Left renal pelvis (tissue), 4 donors: ENCODE data around the gene MICAL1. TPM values are rescaled to one million over a fixed set of nuclear protein-coding genes. Genes with fewer than 3 reads are reported as not detected.
A peak's percentile ranks its signal among the peaks of the same experiment; 100 is the strongest.

Experiments
- DNase-seq, 4 donors: peaks; one replicate each; pipeline ENCODE4 v3.0.0-alpha.2; 2013; ENCODE audit warnings: low read depth in 4 of 4, low spot score in 3 of 4
- polyA plus RNA-seq, 4 donors: library from polyadenylated mRNA; unstranded; fragments of 120-200 nt; gene quantifications; one replicate each; pipeline ENCODE4 v1.2.1, GENCODE V29; 2013; ENCODE audit not compliant: insufficient read length in 4 of 4

The MICAL1 gene
- polyA plus RNA-seq, 4 donors: 19.1 to 45.9 (median 23.7) TPM

DNA sequence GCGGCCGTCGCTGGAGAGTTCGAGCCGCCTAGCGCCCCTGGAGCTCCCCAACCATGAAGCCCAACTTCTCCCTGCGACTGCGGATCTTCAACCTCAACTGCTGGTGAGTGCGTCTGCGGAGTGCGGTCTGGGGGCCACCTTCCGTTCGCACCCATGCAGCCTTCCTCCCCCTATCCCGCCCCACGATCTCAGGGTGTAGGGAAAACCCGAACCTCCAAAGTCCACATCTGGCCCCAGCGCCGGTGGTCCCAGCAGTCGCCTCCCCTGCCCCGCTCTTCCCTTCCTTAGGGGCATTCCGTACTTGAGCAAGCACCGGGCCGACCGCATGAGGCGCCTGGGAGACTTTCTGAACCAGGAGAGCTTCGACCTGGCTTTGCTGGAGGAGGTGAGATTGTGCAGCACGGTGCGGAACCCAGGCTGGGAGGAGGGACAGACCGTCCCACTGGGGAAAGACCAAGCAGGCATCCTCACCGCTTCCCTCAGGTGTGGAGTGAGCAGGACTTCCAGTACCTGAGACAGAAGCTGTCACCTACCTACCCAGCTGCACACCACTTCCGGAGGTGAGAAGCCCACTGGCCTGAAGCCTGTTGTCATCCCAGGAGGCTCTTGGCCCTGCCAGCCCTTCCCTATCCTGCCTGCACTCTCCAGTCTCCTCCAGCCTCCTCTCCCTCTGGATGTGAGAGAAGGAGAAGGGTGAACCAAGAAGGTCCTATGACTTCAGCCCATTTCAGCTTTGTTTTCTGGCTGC is 14.3 kb downstream of the MICAL1 start:
- no peak for DNase-seq

DNA sequence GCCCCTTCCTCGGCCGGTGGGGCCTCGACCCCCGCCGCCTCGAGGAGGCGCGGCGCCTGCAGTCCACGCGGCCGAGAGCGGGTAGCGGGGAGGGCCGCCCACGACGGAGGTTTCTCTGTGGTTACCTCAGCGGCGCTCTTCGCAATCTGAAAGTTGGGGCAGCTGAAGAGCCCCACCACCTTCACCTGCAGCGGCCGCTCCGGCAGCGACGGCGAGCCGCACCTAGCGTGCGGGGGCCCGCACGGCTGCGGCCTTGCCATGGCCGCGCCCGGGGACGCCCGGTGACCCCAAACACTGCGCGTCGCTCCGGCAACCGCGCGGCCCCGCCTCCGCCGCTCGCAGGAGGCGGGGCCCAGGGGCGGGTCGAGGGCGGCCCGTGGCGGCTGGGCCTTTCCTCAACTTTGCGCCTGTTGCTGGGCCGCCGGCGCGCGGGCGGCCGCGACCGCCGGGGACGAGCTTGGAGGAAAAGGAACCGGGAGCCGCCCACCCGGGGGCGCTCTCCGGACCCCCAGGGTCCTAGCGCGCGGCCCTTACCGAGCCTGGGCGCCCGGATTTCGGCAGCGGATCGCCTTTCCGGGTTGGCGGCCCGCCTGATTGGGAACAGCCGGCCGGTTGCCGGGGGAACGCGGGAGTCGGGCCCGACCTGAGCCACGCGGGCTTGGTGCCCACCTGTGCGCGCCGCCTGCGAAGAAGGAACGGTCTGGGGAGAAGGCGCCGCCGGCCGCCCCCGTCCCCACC is 15.1 kb downstream of the MICAL1 start, which contains the start of the genes PPIL6 and SMPD2:
TSS of gene PPIL6 (minus strand) at position 298 of the 738 bp plus-strand sequence. CDS start at position 260, 38 bp downstream.
TSS of gene SMPD2 (plus strand) at position 394 of the 738 bp plus-strand sequence. CDS start 398 bp downstream, outside the sequence.
- DNase-seq: peak; percentile 84 to 93 (median 92)

DNA sequence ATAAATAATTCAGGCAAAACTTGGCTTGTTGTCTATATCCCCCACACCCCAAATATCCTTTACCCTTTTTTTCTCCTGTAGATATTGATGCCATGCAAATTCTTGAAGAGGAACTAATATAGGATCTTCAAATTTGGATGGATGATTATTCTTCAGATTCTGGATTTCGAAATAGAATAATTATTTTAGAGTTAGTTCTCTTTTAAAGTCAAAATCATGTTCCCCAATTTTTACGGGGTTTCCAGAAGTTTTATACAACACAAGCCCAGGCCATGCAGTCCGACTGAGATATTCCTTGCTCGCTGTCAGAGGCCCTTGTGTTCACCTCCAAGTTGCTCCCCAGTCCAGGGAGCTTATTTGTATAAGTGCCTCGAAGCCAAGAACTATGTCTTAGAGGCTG is 19.5 kb downstream of the MICAL1 start:
- DNase-seq: no peak

DNA sequence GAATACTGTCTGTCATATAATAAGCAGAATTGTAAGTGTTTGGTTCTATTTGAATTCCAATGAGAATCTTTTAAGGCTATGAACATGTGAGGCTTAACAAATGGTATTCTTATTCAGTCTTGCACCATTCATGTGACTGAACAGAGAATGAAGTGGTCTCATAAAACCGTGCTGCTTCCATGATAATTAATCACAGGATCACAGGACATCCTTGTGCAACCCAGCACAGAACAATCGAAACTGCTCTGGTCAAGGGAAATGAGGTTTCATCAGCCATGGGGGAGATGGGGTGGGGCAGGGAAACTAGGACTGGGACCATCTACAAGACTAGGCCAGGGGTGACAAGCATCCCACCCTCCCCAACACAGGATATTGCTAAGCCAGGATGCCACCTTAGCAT is 21.1 kb downstream of the MICAL1 start:
- no peak for DNase-seq

DNA sequence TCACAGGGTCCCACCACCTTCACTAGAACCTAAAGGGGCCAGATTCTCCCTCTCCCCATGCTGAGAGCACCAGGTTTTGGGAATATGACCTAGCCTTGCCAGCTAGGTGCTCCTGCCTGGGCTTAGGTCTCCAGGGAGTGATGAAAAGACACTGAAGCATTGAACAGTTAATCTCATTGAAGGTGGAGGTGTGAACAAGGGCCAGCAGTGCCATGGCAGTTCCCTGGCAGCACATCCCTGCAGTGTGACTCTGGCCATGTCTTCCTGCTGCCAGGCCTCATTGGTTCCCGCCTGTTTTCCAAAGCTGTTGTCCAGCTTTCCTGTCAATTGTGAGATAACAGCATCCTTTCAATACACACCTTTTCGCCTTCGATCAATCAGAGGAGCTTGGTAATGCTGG is 26.1 kb downstream of the MICAL1 start:
- DNase-seq: no peak

DNA sequence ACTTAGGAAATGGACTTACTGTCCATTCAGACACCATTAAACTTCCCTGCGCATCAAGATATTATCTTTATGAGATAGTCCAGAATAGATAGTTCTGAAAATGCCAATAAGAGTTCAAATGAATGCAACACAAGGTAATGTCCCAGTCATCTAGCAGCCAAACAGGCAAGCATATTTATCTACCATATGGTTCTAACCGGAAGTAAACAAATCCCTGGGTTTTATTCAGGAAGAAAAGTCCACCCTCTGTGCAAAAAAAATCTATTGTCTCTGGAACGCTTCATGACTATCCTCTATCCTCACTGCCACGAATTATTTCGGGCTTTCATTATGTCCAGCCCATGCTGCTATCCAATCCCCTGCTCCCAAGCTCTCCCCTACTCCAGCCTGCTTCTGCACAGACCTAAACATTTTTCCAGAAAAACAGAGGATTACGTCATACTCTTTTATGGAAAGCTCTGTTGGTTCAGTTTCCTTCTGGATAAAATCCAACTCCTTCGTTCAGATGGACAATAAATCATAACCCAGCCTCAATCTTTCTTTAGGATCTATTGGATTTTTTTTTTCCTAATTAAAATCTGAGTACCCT is 26.6 kb downstream of the MICAL1 start:
- DNase-seq: peak in 2 of 4 donors; percentile 18 to 26

DNA sequence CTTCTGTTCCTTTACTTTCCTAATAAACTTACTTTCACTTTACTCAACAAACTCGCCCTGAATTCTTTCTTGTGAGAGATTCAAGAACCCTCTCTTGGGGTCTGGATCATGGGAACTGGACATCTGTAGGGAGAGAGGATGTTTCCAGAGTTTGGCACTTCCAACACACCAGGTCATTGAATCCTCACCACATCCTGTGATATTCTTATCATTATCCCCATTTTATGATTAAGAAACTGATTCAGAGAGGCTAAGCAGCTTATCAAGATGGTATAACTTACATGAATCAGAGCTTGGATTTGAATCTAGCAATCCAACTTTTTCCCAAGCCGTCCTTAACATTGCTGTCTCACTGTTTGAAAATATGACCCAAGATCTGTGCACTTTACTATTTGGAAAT is 30.6 kb downstream of the MICAL1 start:
- no peak for DNase-seq

DNA sequence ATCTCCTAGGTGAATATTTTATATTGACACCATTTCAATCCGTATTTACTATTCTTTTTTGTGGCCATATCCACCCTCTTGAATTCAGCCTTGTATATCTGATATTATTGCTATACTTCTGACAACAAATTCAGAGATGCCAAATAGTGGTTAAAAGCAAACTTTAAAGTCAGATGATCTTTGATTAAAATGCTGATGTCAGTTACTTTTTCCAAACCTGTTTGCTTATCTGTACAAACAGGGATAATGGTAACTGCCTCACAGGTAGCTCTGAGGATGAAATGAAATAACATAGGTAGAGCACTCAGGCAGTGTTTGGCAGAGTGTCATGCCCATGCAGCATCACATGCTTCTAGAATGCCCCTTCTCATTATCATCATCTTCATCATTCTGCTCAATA is 34.4 kb downstream of the MICAL1 start:
- DNase-seq: no peak

DNA sequence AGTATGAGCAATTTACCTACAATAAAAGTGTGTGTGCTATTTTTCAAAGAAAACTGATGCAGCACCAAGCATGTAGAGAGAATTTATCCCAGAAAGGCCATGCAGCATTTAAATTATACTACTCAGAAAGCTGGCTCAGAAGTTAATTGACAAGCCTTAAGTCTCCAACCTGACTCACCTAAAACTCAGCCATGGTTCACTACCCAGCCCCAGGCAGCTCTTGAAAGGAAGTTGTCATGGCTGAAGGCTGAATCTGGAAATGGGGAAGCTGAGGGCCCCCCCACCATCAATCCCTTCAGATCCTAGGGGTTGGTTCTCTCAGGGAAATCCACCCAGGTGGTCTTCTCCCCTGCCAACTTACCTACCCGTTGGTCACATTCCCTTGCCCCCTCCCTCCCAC is 34.8 kb downstream of the MICAL1 start:
- peak in 1 of 4 donors; percentile 24 for DNase-seq

DNA sequence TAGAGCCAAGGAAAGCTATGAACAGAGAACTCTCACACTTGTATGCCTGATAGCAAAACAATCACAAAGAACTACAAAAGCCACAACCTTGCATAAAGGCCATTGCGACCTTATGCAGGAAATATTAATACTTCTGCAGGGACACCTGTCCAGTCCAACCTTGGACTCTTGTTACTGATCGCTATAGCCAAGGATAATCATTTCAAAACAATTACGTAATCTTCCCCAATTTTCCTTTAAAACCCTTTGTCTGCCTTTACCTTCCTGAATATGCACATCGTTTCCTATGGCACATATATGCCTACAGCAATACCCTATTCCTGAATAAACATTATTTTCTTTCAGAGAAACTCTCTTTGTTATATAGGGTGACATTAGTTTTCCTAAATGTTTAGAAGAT is 37.9 kb downstream of the MICAL1 start:
- DNase-seq: no peak

DNA sequence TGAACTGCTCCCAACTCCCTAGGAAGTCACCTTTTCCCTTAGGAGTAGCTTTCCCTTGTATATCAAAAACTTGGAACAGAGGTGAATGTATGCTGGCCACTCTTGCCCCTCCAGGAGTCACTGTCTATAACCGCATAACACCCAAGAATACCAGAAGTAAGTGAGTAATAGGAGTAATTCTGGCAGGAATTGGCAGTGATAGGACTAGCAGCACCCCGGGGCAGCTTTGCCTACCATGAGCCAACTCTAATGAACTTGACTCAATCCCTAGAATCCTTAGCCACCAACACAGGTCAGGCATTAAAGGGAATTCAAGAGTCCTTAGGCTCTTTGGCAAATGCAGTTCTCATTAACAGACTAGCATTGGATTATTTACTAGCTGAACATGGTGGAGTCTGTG is 44.5 kb downstream of the MICAL1 start:
- no peak for DNase-seq

DNA sequence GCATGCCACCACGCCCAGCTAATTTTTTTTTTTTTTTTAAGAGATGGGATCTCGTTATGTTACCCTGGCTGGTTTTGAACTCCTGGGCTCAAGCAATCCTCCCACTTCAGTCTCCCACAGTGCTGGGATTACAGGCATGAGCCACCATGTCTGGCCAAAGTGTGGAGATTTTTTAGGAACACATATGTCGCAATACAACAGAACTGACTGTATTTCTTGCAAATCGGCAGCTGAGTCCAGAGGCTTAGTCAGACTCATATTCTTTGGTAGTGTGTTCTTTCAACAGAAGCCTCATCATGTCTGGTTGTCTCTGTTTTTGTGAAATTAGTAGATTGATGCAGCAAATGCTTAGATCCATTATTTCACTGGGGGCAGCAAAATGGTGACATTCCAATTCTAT is 49.4 kb downstream of the MICAL1 start:
- no peak for DNase-seq

DNA sequence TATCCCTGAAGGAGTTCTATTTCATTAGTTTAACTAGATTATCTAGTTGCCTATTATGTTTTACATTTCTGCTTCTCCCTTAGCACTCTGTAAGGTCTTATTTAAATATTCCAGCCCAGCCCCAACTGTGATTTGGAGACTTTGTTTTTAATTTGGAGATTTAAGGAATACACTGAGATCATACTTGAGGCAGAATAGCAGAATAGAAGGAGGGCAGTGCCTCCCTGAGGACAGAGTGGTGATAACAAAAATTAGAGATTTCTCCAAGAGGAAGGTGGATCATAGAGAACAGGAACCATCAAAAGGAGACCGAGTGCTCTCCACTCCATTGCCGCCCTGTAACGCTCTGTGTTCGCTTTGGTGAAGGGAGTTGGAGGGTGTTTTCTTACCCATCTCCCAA is 58.6 kb downstream of the MICAL1 start:
- DNase-seq: no peak

DNA sequence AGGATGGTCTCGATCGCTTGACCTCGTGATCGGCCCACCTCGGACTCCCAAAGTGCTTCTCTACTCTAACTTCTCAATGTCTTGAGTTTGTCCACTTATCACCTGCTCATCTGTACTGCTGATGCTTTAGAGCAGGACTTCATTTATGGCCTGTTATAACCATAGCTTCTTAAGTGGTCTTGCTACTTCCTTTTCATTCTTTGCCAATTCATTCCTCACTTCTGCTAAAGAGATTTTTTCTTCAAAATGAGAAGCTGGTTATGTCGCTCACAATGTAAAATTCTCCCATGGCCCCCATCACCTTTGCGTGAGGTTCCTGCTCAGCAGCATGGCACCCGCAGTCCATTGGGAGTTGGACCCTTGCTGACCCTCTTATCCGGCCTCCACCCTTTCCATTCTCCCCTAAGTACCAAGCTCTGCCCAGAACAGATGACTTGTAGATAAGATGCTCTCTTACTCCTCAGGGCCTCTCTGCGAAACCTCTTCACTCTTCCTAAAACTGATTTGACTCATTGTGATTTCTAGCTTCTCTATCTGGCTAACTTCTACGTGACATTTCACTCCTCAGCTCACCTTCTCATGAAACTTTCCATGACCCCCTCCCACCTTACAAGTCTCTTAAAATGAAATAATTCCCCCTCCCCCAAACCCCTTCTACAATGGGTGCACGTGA is 59.4 kb downstream of the MICAL1 start:
- no peak for DNase-seq

Other genes with a start within 250 kb of the MICAL1 start
- 100 to 1,000 TPM; 351 to 598 (median 516) TPM for gene CD164, start 73.3 kb downstream of the MICAL1 start, polyA plus RNA-seq
- 10 to 100 TPM in 3 of 4 donors, 1 to 10 TPM in 1; 4.8 to 19.8 (median 18.2) TPM for gene PPIL6, start 15.1 kb downstream of the MICAL1 start, polyA plus RNA-seq
- gene SMPD2, start 15.0 kb downstream of the MICAL1 start, polyA plus RNA-seq: 10 to 100 TPM in 3 of 4 donors, 1 to 10 TPM in 1; 6.6 to 17.2 (median 15.2) TPM
- 10 to 100 TPM in 3 of 4 donors, 1 to 10 TPM in 1; 5.4 to 16.1 (median 15.3) TPM for gene ZBTB24, start 27.4 kb upstream of the MICAL1 start, polyA plus RNA-seq
- gene AK9, start 235.4 kb upstream of the MICAL1 start, polyA plus RNA-seq: 10 to 100 TPM in 3 of 4 donors, 1 to 10 TPM in 1; 7.2 to 13.4 (median 12.0) TPM
- gene FIG4, start 235.5 kb upstream of the MICAL1 start, polyA plus RNA-seq: 10 to 100 TPM; 20.1 to 28.3 (median 25.4) TPM